Measurements from ENCODE around the gene ELFN2.

Gene ELFN2

DNA sequence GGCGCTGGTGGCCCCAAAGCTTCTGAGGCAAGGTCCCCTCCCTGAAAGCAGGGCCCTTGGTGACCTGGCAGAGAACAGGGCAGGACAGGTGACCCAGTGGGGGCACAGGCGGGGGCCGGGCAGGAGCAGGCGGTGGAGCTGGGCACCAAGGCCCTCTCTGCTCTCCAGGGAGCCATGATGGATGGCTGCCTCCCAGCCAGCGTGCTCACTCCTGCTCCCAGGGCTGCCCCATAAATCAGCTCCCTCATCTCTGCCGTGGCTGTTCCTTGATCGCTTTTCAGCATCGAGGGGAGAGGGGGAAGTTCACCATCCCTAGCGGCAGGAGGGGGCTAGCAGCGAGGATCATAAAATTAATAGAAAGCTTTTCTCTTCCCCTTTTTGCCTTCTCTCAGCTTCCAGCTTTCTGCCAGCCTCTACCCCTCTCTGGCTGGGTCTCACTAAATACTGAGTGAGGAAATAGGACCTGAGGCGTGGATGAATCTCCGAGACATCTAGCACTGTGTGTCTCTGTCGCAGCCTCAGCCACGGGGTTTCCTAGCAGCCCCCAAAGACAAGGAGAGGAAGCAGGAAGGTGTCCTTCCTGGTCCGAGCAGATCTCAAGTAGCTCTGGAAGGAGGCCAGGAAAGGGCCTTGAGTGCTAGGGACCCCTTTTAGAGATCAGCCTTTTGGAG, 22.2 kb upstream of the ELFN2 start:
- TF ChIP-seq CTCF (IDR thresholded peaks at IDR 0.05): no peak
- no peak for TF ChIP-seq ZFX (IDR thresholded peaks at IDR 0.05; ENCODE audit: borderline replicate concordance)

DNA sequence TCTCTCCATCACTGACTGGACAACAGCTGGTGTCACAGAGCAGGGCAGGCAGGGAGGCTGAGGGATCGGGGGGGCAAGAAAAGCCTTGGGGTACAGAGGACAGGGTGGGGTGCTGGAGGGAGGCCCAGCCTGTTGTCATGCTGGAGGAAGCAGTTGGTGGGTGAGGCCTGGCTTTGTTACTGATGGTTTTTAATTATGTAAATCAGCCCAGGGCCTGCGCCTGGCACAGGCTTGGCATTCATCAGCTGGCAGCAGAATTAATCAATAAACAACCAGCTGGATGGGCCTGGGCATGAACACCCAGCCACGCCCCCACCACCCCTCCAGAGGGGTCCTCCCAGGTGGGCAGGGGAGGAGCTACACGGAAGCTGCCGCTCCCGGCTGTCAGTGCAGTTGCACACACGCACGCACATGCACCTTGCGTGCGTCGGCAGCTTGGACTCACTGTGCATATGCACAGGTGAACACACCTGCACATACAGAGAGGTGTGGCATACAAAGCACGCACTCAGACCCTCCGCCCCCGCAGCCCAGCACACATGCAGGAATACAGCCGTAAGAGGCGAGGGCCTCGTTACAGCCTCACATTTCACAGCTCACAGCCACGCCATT, 21.3 kb upstream of the ELFN2 start:
- no peak for TF ChIP-seq ZFX (IDR thresholded peaks at IDR 0.05; ENCODE audit: borderline replicate concordance)
- no peak for TF ChIP-seq CTCF (IDR thresholded peaks at IDR 0.05)
- H3K27ac ChIP-seq: no peak overlapping the region

More for the DNA sequence above, 22.2 kb upstream of the ELFN2 start:
- no peak overlapping the region for H3K27ac ChIP-seq

DNA sequence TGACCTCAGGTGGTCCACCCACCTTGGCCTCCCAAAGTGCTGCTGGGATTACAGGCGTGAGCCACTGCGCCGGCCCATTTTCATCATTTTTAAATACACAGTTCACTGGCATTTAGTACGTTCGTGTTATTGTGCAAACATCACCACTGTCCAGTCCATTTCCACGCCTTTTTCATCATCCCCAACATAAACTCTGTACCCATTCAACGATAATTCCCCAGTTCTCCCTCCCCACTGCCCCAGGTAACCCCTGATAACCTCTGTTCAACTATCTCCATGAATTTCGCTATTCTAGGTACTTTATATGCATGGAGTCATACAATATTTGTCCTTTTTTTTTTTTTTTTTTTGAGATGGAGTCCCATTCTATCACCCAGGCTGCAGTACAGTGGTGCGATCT, 18.2 kb upstream of the ELFN2 start:
- TF ChIP-seq ZFX (IDR thresholded peaks at IDR 0.05; ENCODE audit: borderline replicate concordance) (no peak), CTCF (IDR thresholded peaks at IDR 0.05) (no peak)
- no peak overlapping the region for H3K27ac ChIP-seq

DNA sequence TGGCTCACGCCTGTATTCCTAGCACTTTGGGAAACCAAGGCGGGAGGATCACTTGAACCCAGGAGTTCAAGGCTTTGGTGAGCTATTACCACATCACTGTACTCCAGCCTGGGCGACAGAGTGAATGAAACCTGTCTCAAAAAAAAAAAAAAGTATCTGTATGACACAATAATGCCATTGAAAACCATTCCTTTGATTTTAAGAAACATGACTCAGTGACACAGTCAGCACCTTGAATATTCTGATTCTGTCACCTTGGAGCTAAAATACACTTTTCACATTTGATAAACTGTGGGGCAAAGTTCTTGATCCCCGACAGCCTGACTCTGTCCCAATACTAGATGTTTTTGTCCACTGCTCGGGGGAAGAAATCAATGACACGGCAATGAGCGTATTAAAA, 16.7 kb upstream of the ELFN2 start:
- no peak overlapping the region for H3K27ac ChIP-seq

DNA sequence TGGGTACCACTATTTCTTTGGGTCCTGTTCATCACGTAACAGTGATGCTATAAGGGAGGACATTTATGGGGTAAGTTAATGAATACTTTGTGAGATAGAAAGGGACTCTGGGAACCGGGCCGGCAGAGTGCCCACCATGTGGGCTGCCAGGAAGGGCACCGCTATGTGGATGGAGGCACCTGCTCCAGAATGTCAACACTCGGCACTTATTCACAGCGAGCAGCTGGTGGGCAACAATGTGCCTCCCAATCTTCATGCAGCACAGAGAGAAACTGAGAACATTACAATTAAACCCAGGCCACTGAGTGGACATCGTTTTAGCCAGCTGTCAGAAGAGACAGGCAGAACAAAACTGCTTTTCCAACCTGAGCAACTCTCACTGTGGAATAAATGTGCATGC, 15.8 kb upstream of the ELFN2 start:
- H3K27ac ChIP-seq: no peak overlapping the region

More for the DNA sequence above, 16.7 kb upstream of the ELFN2 start:
- TF ChIP-seq ZFX (IDR thresholded peaks at IDR 0.05; ENCODE audit: borderline replicate concordance): no peak

GRCh38 chr22:37442537-37442936, 15.3 kb upstream of the ELFN2 start:
- no peak overlapping the region for H3K27ac ChIP-seq
- TF ChIP-seq CTCF (IDR thresholded peaks at IDR 0.05) (no peak), ZFX (IDR thresholded peaks at IDR 0.05; ENCODE audit: borderline replicate concordance) (no peak)

More for the DNA sequence above, 15.8 kb upstream of the ELFN2 start:
- TF ChIP-seq ZFX (IDR thresholded peaks at IDR 0.05; ENCODE audit: borderline replicate concordance) (no peak), CTCF (IDR thresholded peaks at IDR 0.05) (no peak)

DNA sequence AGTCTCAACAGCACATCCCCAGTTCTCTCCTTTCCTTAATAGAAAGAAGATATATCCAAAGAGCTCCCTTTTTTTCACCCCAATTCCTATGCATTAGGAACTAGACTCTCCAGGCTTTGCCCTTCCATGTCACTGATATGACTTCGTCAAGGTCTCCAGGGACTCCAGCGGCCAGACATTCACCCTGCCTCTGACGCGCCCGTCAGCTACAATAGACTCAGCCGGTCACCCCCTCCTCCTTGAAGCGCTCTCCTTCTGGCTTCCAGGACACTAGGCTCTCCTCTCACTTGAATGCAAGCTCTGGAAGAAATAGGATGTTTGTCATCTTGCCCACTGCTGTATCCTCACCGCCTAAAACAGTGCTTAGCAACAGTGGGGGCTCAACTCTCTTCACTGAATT, 14.9 kb upstream of the ELFN2 start:
- H3K27ac ChIP-seq: no peak overlapping the region
- no peak for TF ChIP-seq CTCF (IDR thresholded peaks at IDR 0.05)
- TF ChIP-seq ZFX (IDR thresholded peaks at IDR 0.05; ENCODE audit: borderline replicate concordance): no peak
